GM12865 (cell line): ENCODE data around the gene THBS2.
"Not testable (repeated sequence)": the region's sequence is repeated elsewhere in the genome, so short reads cannot be mapped to it uniquely, and the experiment has no call there.

Experiments used
- DNase-seq: peaks from one replicate; pipeline ENCODE4 v3.0.0; 2010; ENCODE audit warnings: low read depth
- H3K4me3 ChIP-seq: 2 replicates; pipeline ENCODE4 v1.5.1; 2011; ENCODE audit warnings: mild to moderate bottlenecking, low read depth, low read length, control low read depth
- TF ChIP-seq, protein P1 (sequence below): IDR thresholded peaks from 2 replicates; pipeline ENCODE4 v1.5.1; 2011; ENCODE audit warnings: low read length, control low read depth, low read depth, inconsistent platforms; ENCODE audit not compliant: insufficient read depth; ENCODE audit errors: missing control alignments

THBS2 gene

DNA sequence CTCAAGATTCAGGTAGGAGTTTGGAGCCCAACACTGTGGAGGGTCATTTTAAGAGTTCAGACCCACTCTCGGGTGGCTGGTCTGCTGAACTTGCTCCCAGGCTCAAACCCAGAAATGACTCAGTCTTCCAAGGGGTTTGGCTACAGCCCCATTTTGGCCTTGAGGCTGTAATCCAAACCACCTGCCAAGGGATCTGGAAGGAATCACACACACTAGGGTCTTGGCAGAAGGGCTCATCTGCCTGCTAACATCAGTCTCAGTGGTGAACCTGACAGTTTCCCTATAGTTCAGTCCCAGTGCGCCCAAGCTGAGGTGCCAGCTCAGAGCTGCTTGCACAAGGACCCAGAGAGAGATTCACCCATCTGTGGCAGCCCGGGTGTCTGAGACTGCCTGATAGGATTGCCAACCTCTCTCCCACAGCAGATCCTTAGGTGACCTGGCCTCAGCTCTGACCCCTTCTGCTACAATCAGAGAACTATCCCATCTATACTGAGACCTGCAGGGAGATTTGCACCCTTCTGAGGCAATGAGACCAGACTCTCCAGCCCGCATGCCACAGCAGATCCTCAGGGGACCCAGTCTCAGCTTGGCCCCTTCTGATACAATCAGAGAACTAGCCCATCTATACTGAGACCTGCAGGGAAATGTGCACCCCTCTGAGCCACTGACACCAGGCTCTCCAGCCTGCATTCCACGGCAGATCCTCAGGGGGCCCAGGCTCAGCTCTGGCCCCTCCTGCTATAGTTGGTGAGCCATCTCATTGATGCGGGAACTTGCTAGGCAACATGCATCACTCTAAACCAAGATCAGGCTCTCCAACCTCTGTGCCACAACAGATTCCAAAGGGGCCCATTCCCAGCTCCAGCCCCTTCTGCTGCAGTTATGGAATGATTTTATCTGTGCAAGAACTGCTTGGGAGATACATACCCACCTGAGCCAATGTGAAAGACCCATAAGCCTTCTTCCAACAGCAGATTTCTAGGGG lies 48.2 kb downstream of the THBS2 start:
- no peak for DNase-seq
- TF ChIP-seq, protein P1, sequence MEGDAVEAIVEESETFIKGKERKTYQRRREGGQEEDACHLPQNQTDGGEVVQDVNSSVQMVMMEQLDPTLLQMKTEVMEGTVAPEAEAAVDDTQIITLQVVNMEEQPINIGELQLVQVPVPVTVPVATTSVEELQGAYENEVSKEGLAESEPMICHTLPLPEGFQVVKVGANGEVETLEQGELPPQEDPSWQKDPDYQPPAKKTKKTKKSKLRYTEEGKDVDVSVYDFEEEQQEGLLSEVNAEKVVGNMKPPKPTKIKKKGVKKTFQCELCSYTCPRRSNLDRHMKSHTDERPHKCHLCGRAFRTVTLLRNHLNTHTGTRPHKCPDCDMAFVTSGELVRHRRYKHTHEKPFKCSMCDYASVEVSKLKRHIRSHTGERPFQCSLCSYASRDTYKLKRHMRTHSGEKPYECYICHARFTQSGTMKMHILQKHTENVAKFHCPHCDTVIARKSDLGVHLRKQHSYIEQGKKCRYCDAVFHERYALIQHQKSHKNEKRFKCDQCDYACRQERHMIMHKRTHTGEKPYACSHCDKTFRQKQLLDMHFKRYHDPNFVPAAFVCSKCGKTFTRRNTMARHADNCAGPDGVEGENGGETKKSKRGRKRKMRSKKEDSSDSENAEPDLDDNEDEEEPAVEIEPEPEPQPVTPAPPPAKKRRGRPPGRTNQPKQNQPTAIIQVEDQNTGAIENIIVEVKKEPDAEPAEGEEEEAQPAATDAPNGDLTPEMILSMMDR, result no peak
- H3K4me3 ChIP-seq, result no peak overlapping the region

DNA sequence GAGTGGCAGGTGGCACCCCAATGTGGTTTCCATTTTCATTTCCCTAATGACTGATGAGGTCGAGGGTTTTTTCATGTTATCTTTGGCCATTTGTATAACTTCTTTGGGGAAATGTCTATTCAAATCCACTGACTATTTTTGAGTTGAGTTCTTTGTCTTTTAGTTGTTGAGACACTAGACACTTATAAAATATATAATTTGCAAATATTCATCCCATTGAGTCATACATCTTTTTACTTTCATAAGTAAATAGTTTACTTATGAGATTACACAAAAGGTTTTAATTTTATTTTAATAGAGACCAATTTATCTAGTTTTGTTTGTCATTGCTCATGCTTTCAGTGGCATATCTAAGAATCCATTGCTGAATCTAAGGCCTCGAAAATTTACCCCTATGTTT lies 49.5 kb downstream of the THBS2 start:
- TF ChIP-seq, protein P1, result no peak
- DNase-seq, result no peak
- H3K4me3 ChIP-seq, result no peak overlapping the region

DNA sequence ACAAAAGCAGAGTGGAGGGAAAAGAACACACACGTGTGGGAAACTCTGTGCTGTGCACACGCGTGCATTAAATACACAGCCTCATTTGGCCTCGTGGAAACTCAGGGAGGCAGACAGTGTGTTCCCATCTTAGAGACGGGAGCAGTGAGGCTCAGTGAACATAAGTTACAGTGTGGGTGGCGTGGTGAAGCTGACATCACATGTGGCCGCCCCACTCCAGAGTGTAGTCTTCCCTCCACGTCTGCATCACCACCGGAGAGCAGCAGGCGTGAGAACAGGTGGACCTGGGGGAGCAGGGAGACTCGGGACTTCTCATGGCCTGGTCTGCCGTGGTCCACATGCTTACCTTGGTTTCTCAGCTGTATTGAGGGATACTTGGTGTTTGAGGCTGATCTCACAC lies 51.7 kb downstream of the THBS2 start:
- no peak for DNase-seq
- H3K4me3 ChIP-seq, result no peak overlapping the region
- TF ChIP-seq, protein P1, result no peak

DNA sequence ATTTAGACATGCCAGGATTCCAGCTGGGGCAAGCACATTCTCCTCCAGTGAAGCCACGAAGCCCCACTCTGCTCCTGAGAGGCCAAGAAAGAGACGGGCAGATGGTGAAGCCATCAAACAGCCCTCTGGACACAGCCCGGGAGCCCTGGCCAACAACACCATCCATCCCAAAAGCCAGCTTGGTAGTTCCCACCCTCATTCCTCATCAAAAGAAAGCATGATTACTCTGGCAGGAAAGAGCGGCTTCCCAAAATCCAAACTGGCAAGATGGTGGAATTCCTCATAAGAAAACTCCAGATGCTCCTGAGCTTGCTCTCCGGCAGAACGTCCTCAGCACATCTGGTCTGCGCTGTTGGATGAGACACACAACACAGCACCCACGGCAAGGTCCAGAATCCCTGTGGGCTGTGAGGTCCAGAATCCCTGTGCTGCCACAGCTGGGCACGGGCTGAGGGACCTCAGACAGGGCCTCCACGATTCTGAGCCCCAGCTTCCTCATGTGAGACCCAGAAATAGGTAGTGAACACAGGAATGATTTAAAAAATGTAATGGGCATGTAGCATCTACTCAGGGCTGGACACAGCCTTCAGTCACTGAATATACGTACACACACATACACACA lies 52.6 kb downstream of the THBS2 start:
- TF ChIP-seq, protein P1, result no peak
- no peak for DNase-seq
- H3K4me3 ChIP-seq, result no peak overlapping the region

DNA sequence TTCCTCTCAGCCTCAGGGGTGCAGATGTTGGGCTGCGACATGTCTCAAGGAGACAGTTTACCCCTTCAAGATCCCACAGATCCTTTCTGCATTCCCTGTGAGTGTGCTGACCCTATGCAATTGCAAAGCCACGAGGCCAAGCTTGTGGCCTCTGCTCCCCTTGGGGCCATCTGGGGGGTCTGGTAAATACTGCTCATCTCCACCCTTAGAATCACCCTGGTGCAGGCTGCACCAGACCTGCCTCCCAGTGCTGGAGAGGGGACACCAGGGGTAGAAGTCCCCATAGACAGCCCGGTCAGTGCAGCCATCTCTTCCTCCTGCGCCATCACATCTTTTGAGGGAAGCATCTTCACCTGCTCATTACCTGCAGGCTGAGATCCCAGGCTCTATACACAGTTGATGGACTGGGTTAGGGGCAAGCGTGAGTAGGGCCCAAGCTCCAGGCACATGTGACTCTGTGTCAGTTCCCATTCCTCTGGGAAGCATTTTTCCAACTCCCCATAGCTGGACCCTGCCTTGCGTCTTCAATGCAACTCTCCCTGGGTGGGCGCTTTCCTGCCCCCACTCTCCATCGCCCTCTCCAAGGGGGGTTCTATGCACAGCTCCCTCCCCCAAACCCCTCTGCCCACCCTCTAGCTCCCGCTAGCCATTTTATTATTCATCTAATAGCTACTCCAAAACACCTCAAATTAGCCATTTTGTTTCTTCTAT lies 53.9 kb downstream of the THBS2 start:
- TF ChIP-seq, protein P1, result no peak
- DNase-seq, result no peak
- H3K4me3 ChIP-seq, result no peak overlapping the region

DNA sequence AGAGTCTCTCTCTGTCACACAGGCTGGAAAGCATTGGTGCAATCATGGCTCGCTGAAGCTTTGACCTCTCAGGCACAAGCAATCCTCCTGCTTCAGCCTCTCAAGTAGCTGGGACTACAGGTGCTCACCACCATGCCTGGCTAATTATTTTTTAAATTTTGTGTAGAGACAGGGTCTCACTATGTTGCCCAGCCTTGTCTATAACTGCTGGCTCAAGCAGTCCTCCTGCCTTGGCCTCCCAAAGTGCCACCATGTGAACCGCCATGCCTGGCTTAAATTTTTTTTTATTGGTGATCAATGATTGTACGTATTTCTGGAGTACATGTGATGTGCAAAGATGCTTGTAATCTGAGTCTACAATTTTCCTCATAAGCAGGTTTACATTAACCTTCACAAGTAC lies 54.8 kb downstream of the THBS2 start:
- no peak overlapping the region for H3K4me3 ChIP-seq
- TF ChIP-seq, protein P1, result no peak

DNA sequence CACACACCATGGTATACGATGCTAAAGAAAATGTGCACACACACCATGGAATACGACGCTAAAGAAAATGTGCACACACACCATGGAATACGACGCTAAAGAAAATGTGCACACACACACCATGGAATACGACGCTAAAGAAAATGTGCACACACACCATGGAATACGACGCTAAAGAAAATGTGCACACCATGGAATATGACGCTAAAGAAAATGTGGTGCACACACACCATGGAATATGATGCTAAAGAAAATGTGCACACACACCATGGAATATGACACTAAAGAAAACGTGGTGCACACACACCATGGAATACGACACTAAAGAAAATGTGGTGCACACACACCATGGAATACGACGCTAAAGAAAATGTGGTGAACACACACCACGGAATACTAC lies 55.7 kb downstream of the THBS2 start:
- DNase-seq, H3K4me3 ChIP-seq: not testable (repeated sequence)

More for the DNA sequence above, 54.8 kb downstream of the THBS2 start:
- no peak for DNase-seq

DNA sequence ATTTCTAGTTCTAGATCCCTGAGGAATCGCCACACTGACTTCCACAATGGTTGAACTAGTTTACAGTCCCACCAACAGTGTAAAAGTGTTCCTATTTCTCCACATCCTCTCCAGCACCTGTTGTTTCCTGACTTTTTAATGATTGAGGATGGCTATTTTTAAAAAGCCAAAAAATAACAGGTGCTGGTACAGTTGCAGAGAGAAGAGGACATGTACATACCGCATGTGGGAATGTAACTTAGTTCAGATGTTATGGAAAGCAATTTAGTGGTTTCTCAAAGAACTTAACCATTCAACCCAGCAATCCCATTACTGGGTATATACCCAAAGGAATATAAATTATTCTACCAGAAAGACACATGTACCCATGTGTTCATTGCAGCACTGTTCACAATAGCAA lies 57.4 kb downstream of the THBS2 start:
- not testable (repeated sequence) for DNase-seq, H3K4me3 ChIP-seq
